AG04449 (cell line): ENCODE data around the gene HYLS1.

Experiments
- CTCF ChIA-PET: fragments of 350-600 bp; formaldehyde crosslinking; extraction: SDS; loops from one replicate; lab custom pipeline; 2021; ENCODE audit warnings: antibody characterized with exemption; lab: Yijun Ruan, JAX
- POLR2A ChIA-PET: fragments of 400-600, 350-600 bp; formaldehyde crosslinking; extraction: SDS; loops from one replicate; lab custom pipeline; 2020; ENCODE audit warnings: antibody characterized with exemption, inconsistent platforms; lab: Yijun Ruan, JAX
- DNase-seq: peaks from one replicate; pipeline ENCODE4 v3.0.0-alpha.2; 2010; ENCODE audit warnings: low read depth, low spot score
- H3K4me3 ChIP-seq: 2 replicates; pipeline ENCODE4 v1.5.1; 2011; ENCODE audit warnings: low read depth, mild to moderate bottlenecking, control low read depth, low read length
- TF ChIP-seq, protein P1 (sequence below): IDR thresholded peaks from one replicate; pipeline ENCODE4 v1.5.1; 2011; ENCODE audit warnings: mild to moderate bottlenecking, moderate library complexity, low read length, control low read depth, inconsistent platforms; ENCODE audit not compliant: insufficient read depth; ENCODE audit errors: missing control alignments

The HYLS1 gene

GRCh38 chr11:125916683-125917347 lies 29.3 kb downstream of the HYLS1 start:
- no peak for DNase-seq
- CTCF ChIA-PET, result interaction anchor here (1.1 to 4.1 kb wide), 2 partner anchors 277 to 305 kb away, joined by 4 to 83 read pairs; no protein-coding TSS in a partner anchor
- POLR2A ChIA-PET, result interaction anchor here (0.5 kb wide), 1 partner anchor 14 kb away, joined by 4 read pairs; the partner anchor contains the start of gene PUS3

GRCh38 chr11:125918140-125918840 lies 30.8 kb downstream of the HYLS1 start:
- DNase-seq, result no peak
- POLR2A ChIA-PET, result no interaction called here
- TF ChIP-seq, protein P1, sequence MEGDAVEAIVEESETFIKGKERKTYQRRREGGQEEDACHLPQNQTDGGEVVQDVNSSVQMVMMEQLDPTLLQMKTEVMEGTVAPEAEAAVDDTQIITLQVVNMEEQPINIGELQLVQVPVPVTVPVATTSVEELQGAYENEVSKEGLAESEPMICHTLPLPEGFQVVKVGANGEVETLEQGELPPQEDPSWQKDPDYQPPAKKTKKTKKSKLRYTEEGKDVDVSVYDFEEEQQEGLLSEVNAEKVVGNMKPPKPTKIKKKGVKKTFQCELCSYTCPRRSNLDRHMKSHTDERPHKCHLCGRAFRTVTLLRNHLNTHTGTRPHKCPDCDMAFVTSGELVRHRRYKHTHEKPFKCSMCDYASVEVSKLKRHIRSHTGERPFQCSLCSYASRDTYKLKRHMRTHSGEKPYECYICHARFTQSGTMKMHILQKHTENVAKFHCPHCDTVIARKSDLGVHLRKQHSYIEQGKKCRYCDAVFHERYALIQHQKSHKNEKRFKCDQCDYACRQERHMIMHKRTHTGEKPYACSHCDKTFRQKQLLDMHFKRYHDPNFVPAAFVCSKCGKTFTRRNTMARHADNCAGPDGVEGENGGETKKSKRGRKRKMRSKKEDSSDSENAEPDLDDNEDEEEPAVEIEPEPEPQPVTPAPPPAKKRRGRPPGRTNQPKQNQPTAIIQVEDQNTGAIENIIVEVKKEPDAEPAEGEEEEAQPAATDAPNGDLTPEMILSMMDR, result peak; percentile 1
- H3K4me3 ChIP-seq, result no peak overlapping the region
- CTCF ChIA-PET, result interaction anchor here (0.8 to 4.1 kb wide), 5 partner anchors 10 to 303 kb away, joined by 3 to 83 read pairs (median 4); partner anchors contain the start of genes DDX25 and PUS3

More at GRCh38 chr11:125916683-125917347, 29.3 kb downstream of the HYLS1 start:
- TF ChIP-seq, protein P1, result no peak
- no peak overlapping the region for H3K4me3 ChIP-seq

- CTCF ChIA-PET, result interaction anchor here (0.7 to 12.7 kb wide), 8 partner anchors 9 to 277 kb away, joined by 3 to 293 read pairs (median 7); no protein-coding TSS in a partner anchor
- POLR2A ChIA-PET, result no interaction called here
- no peak overlapping the region for H3K4me3 ChIP-seq
- TF ChIP-seq, protein P1, result no peak
- DNase-seq, result no peak
Observed at GRCh38 chr11:125921042-125921441, 33.6 kb downstream of the HYLS1 start.

- ChIA-PET POLR2A (no interaction called here), CTCF (interaction anchor here (0.9 to 12.7 kb wide), 12 partner anchors 12 to 281 kb away, joined by 3 to 293 read pairs (median 7); no protein-coding TSS in a partner anchor)
- TF ChIP-seq, protein P1, result no peak
- no peak for DNase-seq
- no peak overlapping the region for H3K4me3 ChIP-seq
Observed at GRCh38 chr11:125922156-125922555, 34.7 kb downstream of the HYLS1 start.

- no peak overlapping the region for H3K4me3 ChIP-seq
- TF ChIP-seq, protein P1, result peak; percentile 82
- ChIA-PET POLR2A (no interaction called here), CTCF (interaction anchor here (0.7 to 12.7 kb wide), 23 partner anchors 9 to 302 kb away, joined by 3 to 293 read pairs (median 5); partner anchors contain the start of genes DDX25 and PUS3)
- DNase-seq, result peak; percentile 10
Observed at GRCh38 chr11:125923012-125923579, 35.6 kb downstream of the HYLS1 start.
